ENCODE measurements around the gene RAD51B. TPM values are rescaled to one million over a fixed set of nuclear protein-coding genes. Genes with fewer than 3 reads are reported as not detected.

RAD51B gene
- total RNA-seq, 1 experiment from 2014 or later = 29.9 TPM

DNA sequence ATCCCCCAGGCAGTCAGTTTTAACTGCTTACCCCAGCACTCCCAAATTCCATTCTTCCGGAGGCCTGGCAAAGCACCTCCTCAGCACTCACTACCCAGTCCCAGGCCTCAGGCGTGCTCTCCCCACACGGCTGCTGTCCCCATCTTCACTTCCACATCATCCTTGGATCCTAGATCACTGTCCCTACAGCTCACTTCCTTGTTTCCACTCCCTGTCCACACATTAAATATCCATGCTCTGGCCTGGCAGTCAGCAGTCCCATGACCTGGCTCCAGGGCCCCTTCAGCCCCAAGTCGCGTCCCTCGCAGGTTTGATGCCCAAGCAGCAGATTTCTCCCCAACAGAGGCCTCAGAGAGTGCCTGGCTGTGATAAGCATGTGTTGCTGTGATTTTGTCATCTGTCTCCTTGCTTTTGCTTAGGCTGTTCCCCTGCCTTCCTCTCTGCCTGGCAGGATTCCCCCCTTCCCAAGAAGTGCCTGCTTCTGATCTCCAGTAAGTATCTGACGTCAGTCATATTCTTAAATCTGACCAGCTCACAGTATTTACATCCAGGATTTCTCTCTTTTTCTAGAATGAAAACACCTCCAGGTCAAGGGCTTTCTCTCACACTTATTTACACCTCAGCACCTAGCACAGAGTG lies 731.6 kb downstream of the RAD51B start:
- TF ChIP-seq, protein P1, sequence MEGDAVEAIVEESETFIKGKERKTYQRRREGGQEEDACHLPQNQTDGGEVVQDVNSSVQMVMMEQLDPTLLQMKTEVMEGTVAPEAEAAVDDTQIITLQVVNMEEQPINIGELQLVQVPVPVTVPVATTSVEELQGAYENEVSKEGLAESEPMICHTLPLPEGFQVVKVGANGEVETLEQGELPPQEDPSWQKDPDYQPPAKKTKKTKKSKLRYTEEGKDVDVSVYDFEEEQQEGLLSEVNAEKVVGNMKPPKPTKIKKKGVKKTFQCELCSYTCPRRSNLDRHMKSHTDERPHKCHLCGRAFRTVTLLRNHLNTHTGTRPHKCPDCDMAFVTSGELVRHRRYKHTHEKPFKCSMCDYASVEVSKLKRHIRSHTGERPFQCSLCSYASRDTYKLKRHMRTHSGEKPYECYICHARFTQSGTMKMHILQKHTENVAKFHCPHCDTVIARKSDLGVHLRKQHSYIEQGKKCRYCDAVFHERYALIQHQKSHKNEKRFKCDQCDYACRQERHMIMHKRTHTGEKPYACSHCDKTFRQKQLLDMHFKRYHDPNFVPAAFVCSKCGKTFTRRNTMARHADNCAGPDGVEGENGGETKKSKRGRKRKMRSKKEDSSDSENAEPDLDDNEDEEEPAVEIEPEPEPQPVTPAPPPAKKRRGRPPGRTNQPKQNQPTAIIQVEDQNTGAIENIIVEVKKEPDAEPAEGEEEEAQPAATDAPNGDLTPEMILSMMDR (conservative IDR thresholded peaks at IDR 0.05) = no peak
- TF ChIP-seq EZH2 (IDR thresholded peaks at IDR 0.05; ENCODE audit: low read depth) = no peak
- intact Hi-C loops (cut with micrococcal nuclease; ENCODE audit: unreplicated experiment) = no loop called here
- H2AFZ ChIP-seq = no peak overlapping the region
- peaks cover 72% of the 10 kb centered on the region for H3K79me2 ChIP-seq (ENCODE audit: low read depth)
- H3K9me2 ChIP-seq (ENCODE audit: insufficient read depth) = no peaks in the 10 kb centered on the region
- peaks cover 60% of the 10 kb centered on the region for H3F3A ChIP-seq (ENCODE audit: insufficient read depth, low read depth)
- DNase-seq = no peak
- H3K27ac ChIP-seq = peak overlapping the region; percentile 45
- CTCF ChIA-PET = no interaction called here
- BruUV-seq (replicated peaks) = no TSS peak
- no peaks in the 10 kb centered on the region for H3K9me3 ChIP-seq (ENCODE audit: insufficient read depth, low read depth)
- no peak overlapping the region for H3K4me3 ChIP-seq
- H4K20me1 ChIP-seq (ENCODE audit: insufficient read depth) = no peaks in the 10 kb centered on the region
- peaks cover 20% of the 10 kb centered on the region for H3K36me3 ChIP-seq (ENCODE audit: low read depth)
- no peak overlapping the region; the same call in 1 of the 2 replicates for H3K4me2 ChIP-seq
- H3K27me3 ChIP-seq (ENCODE audit: insufficient read depth, low read depth) = no peaks in the 10 kb centered on the region
- H3K4me1 ChIP-seq (replicated peaks; ENCODE audit: insufficient read depth) = peaks cover 88% of the 10 kb centered on the region
- POLR2A ChIA-PET (ENCODE audit: unreplicated experiment) = no interaction called here

DNA sequence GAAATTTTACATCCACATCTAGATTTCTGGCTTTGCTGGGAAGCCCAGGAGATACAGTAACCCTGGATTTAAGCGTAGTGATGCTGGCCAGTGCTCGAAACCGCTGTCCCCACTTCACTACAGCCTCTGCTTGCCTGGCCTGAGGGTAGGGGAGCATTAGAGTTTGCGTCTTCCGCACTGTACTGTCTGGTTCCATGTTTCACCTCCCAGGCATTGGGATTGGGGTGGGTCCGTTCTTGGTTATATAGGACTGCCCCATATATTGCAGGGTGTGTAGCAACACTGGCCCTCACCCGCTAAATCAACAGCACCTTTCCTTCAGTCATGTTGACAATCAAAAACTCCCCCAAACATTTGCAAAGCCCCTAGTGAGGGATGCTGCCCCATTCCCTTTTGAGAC lies 732.5 kb downstream of the RAD51B start:
- H3K27me3 ChIP-seq (ENCODE audit: insufficient read depth, low read depth) = no peaks in the 10 kb centered on the region
- peak overlapping the region; percentile 45; the same call in 1 of the 2 replicates for H3K27ac ChIP-seq
- peaks cover 88% of the 10 kb centered on the region for H3K4me1 ChIP-seq (replicated peaks; ENCODE audit: insufficient read depth)
- POLR2A ChIA-PET (ENCODE audit: unreplicated experiment) = no interaction called here
- no peaks in the 10 kb centered on the region for H3K9me3 ChIP-seq (ENCODE audit: insufficient read depth, low read depth)
- CTCF ChIA-PET = no interaction called here
- no peaks in the 10 kb centered on the region for H3K9me2 ChIP-seq (ENCODE audit: insufficient read depth)
- H2AFZ ChIP-seq = no peak overlapping the region
- no peak for TF ChIP-seq EZH2 (IDR thresholded peaks at IDR 0.05; ENCODE audit: low read depth)
- TF ChIP-seq, protein P1 (conservative IDR thresholded peaks at IDR 0.05) = no peak
- H3K79me2 ChIP-seq (ENCODE audit: low read depth) = peaks cover 73% of the 10 kb centered on the region
- H3K4me2 ChIP-seq = no peak overlapping the region
- H3F3A ChIP-seq (ENCODE audit: insufficient read depth, low read depth) = peaks cover 59% of the 10 kb centered on the region
- intact Hi-C loops (cut with micrococcal nuclease; ENCODE audit: unreplicated experiment) = no loop called here
- no peak for DNase-seq
- BruUV-seq (replicated peaks) = no TSS peak
- no peak overlapping the region for H3K4me3 ChIP-seq
- H4K20me1 ChIP-seq (ENCODE audit: insufficient read depth) = no peaks in the 10 kb centered on the region
- peaks cover 17% of the 10 kb centered on the region for H3K36me3 ChIP-seq (ENCODE audit: low read depth)

DNA sequence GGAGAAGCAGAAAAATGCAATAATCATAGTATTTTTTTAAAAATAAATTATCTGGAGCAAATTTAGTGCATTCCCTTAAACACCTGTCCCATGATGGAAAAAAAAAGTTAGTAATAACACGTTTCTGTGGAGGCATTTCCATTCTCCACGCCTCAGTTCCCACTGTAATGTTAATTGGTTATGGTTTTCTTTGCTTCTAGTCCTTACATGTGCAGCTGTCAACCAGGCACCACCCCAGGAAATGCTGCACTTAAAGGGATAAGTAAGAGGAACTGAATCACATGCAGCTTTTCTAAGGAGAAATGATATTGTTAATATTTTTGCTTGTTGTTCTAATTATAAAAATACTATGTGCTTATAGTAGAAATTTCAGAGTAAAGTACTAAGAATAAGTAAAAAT lies 733.0 kb downstream of the RAD51B start:
- no TSS peak for BruUV-seq (replicated peaks)
- no peak overlapping the region for H3K4me3 ChIP-seq
- H3K9me2 ChIP-seq (ENCODE audit: insufficient read depth) = no peaks in the 10 kb centered on the region
- H3F3A ChIP-seq (ENCODE audit: insufficient read depth, low read depth) = peaks cover 58% of the 10 kb centered on the region
- DNase-seq = no peak
- ChIA-PET POLR2A (ENCODE audit: unreplicated experiment) (no interaction called here), CTCF (no interaction called here)
- TF ChIP-seq, protein P1 (conservative IDR thresholded peaks at IDR 0.05) = no peak
- TF ChIP-seq EZH2 (IDR thresholded peaks at IDR 0.05; ENCODE audit: low read depth) = no peak
- intact Hi-C loops (cut with micrococcal nuclease; ENCODE audit: unreplicated experiment) = no loop called here
- H3K9me3 ChIP-seq (ENCODE audit: insufficient read depth, low read depth) = no peaks in the 10 kb centered on the region; the same call in 1 of the 2 replicates
- no peak overlapping the region for H2AFZ ChIP-seq
- no peak overlapping the region for H3K4me2 ChIP-seq
- no peaks in the 10 kb centered on the region for H3K27me3 ChIP-seq (ENCODE audit: insufficient read depth, low read depth)
- H4K20me1 ChIP-seq (ENCODE audit: insufficient read depth) = no peaks in the 10 kb centered on the region
- peaks cover 83% of the 10 kb centered on the region for H3K4me1 ChIP-seq (replicated peaks; ENCODE audit: insufficient read depth)
- peaks cover 20% of the 10 kb centered on the region for H3K36me3 ChIP-seq (ENCODE audit: low read depth)
- peaks cover 77% of the 10 kb centered on the region for H3K79me2 ChIP-seq (ENCODE audit: low read depth)
- no peak overlapping the region for H3K27ac ChIP-seq
